Stimulated activated CD8-positive, alpha-beta memory T cell treated with anti-CD3 and anti-CD28 coated beads, Interleukin-2, amount 100 ng/mL, for 1 hour (primary cell): ENCODE results near the gene SCLT1.

Experiments used
- DNase-seq, 2 donors: peaks; one replicate each; pipeline ENCODE4 v3.0.0-alpha.2; 2020; ENCODE audit warnings: low read depth in 2 of 2

The SCLT1 gene

DNA sequence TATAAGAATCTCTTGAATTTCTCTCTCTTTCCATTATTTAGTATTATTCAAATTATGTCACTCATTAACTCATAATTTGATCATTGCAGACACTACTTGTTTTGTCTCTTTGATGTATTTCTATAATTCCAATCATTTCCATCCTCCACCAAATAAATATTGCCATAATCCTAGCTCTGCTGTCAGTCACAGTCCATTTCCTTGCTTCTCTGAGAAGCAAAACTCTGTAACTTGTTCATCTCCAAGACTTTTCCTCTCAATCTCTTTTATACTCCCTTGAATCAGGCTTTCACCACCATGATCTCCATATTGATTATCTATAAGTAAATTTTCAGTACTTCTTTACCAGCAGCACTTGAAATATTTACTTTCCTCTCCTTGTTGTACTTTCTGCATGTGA is 135.9 kb downstream of the SCLT1 start:
- DNase-seq: no peak

DNA sequence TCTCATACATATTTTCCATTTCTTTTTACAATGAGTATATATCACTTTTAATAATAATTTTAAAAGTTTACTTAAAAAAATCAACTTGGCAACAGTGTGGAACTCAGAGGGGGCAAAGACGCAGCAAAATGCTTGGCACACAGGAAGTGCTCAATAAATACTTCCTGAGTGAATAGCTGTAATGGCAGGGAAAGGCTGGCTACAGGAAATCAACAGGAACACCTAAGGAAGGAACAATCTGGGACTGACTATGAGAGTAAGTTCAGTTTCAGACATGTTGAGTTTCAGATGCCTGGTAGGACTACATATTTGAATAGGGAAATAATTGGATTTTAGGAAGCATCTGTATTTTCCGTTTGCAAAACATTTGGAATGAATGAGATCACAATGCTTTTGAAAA is 137.6 kb downstream of the SCLT1 start:
- no peak for DNase-seq

DNA sequence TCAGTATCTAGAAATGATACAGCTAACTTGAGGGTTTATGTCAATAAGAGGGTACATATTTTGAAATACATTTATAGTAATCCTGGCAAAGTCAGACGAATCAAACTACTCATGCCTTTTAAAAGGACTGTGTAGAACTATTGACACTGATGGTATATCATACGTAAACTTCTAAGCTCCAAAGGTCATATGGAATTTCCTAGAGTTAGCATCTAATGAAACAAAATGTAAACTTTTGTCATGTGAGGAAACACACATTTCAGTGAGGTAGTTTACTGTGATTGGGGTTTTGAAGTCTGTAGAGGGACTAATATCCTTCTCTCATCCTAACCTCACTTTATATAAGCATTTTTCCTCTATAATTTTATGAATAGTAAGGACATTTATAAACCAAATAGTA is 138.4 kb downstream of the SCLT1 start:
- no peak for DNase-seq

DNA sequence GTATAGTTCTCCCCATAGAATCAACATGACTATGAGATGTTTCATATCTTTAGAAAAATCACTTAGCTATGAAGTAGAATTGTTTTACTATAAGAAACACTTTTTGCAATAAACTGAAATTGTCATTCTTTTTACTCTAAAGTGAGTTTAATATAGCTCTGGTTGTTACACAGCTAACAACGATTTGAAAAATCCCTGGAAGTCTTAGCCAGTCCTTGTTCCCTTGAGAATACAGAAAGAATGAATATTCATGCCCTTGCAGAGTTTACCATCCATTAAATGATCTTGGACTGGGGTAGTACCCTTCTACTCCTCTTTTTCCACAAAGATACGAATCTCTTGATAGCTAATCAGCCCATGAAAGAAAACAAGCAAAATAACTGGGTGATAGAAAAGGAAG is 142.0 kb downstream of the SCLT1 start:
- DNase-seq: no peak

DNA sequence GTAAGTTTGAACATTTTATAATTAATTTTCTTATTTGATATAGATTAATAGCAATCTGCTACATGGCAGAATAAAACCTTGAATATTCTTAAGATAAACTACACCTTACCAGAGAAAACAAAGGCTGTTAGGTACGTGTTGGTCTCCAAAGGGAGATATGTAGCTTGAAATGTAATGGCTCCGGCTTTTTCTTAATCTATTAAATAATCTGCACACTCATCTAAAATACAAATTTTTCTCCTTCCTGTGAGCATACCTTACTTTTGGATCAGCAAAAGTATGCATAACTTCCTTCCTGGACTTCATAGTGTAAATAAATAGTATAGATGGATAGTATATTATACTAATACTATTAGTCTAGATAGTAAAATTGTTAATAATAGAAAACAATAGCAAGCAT is 142.5 kb downstream of the SCLT1 start:
- DNase-seq: no peak

DNA sequence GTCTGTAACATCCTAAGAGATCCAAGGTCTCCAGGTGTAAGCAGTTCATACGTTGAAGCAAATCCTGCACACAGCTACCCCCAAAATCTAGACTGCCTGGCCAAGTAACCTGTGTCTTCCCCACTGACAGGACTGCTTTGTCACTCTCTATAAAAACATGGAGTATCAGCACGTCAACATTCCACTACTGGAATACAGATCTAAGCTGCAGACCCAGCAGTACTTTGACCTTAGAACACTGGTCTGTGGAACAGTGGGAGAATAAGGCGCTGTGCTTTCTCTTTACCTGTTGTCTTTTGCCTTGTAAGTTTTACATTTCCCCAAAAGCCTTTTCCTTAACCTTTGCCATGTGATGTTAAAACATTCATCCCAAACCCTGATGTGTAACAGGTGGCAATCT is 146.4 kb downstream of the SCLT1 start:
- DNase-seq: no peak

DNA sequence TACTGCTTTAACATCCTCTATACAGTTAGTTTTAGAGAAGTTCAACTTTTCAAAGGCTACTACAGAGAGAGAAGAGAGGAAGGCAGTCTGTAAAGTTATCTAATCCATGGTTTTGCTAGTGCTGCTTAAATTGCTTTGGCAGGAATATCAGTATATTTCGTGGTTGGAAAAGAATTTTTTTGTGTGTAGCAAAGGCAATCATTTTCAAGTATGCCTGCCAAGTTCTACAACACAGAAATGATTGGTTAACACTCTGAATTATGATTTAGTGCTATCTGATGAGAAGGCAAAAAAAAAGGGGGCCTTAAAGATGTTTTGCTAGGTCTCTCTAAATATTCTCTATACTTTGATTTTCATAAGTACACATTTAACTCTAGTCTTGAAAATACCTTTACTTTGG is 150.7 kb downstream of the SCLT1 start:
- no peak for DNase-seq

DNA sequence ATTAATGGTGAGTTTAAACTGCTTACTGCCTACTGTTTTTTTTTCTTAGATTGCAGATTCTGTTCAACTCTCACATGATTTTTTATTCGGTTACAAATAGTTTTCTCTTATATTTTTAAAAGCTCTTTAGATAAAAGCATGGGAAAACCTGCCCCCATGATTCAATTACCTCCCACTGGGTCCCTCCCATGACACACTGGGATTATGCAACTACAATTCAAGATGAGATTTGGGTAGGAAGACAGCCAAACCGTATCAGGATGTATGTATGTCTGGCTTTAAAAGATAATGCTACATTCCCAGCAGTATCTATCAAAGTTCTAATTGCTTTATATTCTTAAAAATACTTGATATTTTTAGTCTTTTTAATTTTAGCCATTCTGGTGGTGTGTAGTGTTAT is 152.4 kb downstream of the SCLT1 start:
- DNase-seq: no peak

DNA sequence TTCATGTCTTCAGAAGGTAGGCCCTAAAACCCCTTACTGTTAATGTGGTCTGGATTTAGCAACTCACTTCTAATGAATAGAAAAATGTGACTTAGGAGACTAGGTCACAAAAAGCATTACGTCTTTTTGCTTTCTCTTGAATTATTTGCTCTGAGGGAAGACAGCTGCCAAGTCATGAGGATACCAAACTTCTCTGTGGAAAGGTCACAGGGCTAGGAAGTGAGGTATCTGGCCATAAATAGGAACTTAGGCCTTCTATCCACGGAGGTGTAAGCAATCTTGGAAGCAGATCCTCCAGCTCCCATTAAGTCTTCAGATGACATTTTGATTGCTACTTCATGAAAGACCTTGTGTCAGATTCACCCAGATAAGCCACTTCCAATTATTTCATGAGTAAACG is 163.3 kb downstream of the SCLT1 start:
- no peak for DNase-seq

DNA sequence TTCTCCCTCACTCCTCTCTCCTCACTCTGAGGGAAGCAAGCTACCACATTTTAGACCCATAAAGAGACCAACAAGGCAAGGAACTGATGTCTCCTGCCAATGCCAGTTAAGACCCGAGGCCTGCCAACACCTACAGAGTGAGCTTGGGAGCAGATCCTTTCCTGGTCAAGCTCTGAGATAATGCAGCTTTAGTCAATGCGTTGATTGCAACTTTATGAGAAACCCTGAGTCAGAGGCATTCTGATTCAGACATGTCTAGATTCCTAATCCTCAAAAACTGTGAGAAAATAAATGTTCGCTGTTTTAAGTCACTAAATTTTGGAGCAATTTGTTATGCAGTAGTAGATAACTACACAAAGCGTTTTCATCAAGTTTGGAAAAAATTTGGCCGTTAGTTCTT is 168.4 kb downstream of the SCLT1 start:
- no peak for DNase-seq

DNA sequence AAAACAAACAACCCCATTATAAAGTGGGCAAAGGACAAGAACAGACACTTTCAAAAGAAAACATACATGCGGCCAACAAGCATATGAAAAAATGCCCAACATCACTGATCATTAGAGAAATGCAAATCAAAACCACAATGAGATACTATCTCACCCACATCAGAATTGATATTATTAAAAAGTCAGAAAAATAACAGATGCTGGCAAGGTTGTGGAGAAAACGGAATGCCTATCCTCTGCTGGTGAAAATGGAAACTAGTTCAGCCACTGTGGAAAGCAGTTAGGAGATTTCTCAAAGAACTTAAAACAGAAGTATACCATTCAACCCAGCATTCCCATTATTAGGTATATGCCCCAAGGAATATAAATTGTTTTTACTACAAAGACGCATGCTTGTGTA is 171.4 kb downstream of the SCLT1 start:
- DNase-seq: no peak

DNA sequence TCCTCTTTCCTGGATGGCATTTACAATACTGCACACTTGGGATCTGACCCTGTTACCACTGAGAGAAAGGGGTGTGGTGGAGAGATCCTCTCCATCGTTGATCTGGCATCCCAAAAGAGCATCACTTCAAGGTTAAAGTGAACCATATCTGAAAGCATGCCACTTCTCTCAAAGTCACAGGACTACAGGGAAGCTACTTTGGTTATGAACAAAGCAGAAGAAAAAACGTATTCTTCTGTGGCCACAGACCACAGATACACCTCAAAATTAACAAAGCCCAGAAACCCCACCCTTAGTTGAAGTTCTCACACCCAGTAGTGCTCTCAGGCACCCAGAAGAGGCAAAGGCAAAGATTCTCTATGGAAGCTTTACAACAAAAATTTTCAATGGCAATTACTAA is 175.6 kb downstream of the SCLT1 start:
- DNase-seq: no peak

DNA sequence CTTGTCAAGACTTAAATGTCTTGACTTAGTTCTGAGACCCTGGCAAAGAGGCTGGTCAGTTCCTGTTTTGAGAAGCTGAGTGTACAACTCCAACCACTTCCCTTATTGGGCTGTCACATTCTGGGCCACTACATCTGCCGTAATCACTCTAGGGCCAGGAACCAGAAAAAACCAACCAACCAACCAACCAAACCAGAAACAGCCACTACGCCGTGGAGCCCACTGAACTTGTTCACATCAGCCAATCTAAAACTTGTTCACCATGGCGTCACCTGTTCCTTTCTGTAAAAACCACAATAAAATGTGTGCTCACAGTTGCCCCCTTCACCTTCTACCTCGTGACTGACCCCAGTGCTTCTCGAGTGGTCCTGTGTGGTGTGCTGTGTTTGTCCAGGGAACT is 176.5 kb downstream of the SCLT1 start:
- peak in 1 of 2 donors; percentile 9 for DNase-seq

DNA sequence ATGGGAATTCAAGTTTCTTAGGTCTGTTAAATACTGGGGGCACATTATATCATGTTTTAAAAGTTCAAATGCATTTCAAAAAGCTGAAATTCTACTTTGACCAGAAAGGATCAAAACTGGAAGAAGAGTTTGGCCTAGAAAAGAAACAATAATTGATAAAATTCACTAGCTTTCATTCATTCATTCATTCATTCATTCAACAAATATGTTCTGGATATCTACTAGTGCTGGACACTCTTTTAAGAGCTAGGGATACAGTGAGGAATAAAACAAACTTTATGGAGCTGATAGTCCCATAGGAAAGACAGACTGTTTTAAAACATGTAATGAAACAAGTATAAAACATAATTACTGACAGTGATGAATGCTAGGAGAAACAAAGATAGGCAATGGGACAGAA is 177.8 kb downstream of the SCLT1 start:
- no peak for DNase-seq

DNA sequence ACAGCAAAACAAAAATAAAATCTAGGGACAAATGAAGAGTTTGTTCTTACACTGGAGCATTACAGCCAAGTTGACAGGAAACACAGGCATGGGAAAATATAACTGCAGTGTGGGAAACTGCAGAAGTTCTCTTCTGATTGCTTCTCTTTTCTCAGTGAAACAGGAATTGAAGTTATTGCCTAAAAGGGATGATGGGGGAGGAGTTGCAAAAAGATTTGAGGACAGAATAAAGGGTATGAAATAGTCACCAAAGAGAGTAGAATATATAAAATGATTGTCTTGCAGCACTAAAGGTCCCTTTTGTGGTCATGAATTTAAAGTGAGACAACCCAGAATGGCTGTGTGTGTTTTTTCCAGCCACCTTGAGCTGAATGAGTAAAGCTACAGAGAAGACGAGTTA is 180.1 kb downstream of the SCLT1 start:
- DNase-seq: no peak

DNA sequence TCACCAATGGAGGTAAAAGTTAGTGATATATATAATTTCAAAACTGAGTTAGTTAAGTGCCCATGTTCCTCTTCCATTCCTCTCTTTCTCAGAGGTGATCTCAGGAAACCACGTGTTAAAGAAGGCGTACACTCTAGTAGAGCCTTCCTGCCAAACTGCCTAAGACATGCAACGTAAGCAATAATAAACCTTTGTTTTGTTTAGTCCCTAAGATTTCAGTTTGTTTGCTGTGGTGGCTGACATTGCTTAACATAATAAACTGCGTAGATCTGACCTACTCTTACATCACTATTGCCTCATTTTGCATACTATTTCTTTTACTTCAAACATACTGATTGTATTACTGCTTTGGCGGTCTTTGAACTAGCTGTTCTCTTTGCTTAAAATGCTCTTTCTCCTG is 184.6 kb downstream of the SCLT1 start:
- DNase-seq: no peak

DNA sequence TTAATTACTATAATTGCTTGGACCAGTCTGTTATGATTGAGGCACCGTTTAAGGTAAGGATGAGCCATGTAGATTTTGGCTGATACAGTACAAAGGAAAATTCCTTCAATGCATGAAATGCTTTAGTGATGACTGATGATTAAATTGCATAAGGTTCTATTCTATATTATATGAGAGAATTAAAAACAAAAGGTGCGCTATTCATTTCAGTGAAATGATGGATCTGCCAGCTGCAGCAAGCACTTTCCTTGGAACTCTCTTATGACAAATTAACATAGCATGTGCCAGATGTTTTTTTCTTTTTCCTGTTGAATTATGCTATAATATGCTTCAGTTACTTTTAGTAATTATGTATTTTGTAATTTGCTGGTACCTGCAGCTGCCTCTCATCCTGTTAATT is 185.4 kb downstream of the SCLT1 start:
- no peak for DNase-seq

DNA sequence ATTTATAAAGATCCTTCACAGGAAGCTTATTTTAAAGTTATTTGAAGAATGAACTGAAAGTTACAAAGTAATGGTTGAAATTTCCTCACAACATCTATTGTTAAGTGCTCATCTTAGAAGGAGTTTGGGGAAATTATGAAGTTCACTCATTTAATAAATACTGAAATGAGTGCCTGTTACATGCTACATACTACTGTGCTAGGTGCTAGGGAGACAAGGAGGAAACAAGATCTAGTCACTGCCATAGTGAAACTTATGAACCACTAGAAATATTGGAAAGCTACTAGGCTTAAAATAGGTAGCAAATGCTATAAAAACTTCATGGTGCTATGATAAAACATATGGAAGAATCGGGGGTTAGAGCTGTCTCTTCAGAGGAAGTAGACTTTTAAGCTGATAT is 186.8 kb downstream of the SCLT1 start:
- DNase-seq: no peak

DNA sequence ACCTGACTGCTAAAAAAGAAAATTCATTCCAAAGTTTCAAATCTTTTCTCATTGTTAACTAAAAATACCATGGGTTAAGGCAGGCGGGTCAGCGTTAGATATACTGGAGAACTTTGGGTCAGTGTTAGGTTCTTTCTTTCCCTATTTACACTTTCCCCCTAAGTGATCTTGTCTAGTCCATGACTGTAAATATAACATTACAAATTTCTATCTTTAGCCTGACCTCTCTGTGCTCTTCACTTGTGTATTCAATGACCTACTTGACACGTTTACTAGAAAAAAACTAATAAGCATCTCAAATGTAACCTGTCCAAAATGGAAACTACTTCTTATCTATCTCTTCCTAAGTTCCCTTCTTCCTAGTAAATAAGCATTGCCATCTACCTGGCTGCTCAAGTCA is 188.5 kb downstream of the SCLT1 start:
- DNase-seq: no peak

DNA sequence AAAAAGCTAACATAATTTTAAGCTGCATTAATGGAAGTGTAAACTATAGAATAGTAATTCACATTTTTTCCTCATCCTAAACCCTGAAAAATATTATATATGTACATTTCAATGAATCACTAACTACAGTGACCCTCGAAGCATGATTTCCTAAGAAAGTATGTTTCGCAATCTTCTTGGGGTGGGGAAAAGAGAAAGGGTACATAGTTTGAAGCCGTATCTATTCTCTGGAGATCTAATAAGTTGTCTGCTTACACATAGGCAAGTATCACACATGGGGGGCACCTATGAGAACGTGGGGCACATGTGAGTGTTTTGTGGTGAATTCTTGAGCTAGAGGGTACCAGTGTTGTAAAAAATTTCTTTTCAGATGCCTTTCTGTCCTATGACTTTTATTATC is 212.7 kb downstream of the SCLT1 start:
- DNase-seq: no peak

DNA sequence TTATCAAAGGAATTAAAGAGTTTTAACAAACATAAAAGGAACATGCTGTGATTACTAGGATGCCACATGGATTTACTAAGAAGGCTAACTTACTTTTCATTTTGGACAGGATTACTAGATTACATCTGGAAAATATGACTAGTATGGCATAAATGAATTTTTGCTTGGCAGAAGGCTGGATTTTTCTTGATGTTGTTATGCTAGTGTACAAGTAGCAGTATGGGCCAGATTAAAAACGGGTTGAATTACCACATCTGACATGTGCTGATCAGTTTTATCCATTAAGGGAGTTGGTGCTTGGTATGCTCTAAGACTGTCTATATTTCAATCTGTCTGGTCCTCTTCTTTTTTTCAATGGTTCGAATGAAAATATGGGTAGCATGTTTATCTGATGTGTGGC is 213.4 kb downstream of the SCLT1 start:
- no peak for DNase-seq

DNA sequence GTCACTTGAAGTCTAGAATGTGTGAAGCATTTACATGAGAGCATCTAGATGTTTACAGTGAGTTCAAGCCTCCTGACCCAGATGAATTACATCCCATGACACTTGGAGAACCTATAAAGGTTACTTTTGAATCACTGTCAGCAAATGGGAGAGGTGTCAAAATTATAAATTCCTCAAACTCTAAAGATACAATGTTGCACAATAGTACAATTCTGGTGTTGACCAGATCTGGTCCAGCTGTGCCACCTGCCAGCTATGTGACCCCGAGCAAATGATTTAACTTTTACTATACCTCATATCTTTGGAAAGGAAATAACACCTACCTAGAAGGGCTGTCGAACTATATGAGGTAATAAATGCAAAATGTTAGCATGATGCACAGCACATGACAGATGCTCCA is 214.1 kb downstream of the SCLT1 start:
- DNase-seq: no peak

DNA sequence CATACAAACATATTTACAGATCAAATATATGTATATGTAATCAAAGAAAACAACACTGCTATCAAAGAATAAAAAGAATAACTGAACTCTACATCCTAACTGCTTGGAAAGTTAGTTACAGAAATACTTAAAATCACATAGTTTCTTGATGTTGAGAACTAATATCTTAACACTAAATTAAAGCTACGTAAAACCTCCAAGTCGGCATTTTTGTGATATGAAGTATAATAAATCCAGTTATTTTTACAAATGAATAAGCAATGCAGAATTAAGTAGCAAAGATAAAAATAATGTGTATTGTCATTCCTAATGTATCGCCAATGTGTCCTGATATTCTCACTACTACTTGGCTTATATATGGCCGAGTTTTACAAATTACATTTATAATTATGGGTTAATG is 215.4 kb downstream of the SCLT1 start:
- no peak for DNase-seq

DNA sequence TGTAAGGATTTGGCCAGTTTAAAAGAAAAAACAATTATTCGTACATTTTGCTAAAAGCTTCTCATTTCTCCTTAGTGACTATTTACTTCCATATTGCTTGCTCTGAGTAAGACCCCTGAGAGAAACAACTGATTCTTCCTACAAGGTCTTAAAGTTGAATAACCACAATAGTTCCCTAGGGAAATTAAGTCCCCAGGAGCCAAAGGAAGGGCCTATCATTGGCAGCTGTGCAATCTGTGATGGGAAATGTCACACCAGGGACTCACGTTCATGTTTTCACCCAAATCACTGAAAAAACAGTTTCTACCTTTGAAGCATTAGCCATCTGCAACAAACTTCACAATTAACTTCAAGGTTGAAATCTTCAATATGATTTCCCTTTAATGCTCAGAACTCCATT is 217.1 kb downstream of the SCLT1 start:
- DNase-seq: no peak

DNA sequence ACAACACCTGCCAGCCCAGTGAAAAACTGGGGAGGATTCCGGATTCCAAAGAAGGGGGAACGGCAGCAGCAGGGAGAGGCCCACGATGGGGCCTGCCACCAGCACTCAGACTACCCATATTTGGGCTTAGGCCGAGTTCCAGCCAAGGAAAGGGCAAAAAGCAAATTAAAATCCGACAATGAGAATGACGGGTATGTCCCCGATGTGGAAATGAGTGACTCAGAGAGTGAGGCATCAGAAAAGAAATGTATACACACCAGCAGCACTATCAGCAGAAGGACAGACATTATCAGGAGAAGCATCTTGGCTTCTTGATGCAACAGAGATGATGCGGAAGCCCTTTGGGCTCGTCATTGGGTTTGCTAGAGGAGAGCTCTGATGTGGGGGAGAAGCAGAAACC is 221.4 kb downstream of the SCLT1 start:
- no peak for DNase-seq
